Muscle layer of colon (tissue), 2 donors: ENCODE measurements around the gene GPR183.
"Not testable (repeated sequence)": the region's sequence is repeated elsewhere in the genome, so short reads cannot be mapped to it uniquely, and the experiment has no call there.

Experiments used
- H3K27ac ChIP-seq: one replicate; pipeline ENCODE4 v1.7.0; 2013; ENCODE audit warnings: low read depth, mild to moderate bottlenecking, low read length, moderate library complexity
- H3K27me3 ChIP-seq, 2 donors: one replicate each; pipeline ENCODE4 v1.7.0; 2013; ENCODE audit warnings: low read length in 2 of 2, mild to moderate bottlenecking in 2 of 2; ENCODE audit not compliant: insufficient read depth in 2 of 2, control insufficient read depth in 1 of 2
- H3K36me3 ChIP-seq: one replicate; pipeline ENCODE4 v1.7.0; 2013; ENCODE audit warnings: mild to moderate bottlenecking, low read length; ENCODE audit not compliant: insufficient read depth
- H3K4me1 ChIP-seq: one replicate; pipeline ENCODE4 v1.7.0; 2013; ENCODE audit warnings: mild to moderate bottlenecking, low read length; ENCODE audit not compliant: insufficient read depth
- H3K4me3 ChIP-seq, 2 donors: one replicate each; pipeline ENCODE4 v1.7.0; 2013; ENCODE audit warnings: low read length in 2 of 2, low read depth in 1 of 2, mild to moderate bottlenecking in 1 of 2, moderate library complexity in 1 of 2
- H3K9ac ChIP-seq: one replicate; pipeline ENCODE4 v1.7.0; 2013; ENCODE audit warnings: low read length
- H3K9me3 ChIP-seq: one replicate; pipeline ENCODE4 v1.7.0; 2013; ENCODE audit warnings: mild to moderate bottlenecking, low read length
- donor health status: abdominal sarcoma.
- donor health status: Adenocarcinoma of cecum.

Gene GPR183

GRCh38 chr13:99250982-99251825 lies 56.0 kb downstream of the GPR183 start:
- no peaks in the 10 kb centered on the region for H3K36me3 ChIP-seq
- no peaks in the 10 kb centered on the region for H3K27me3 ChIP-seq
- H3K9me3 ChIP-seq, result no peaks in the 10 kb centered on the region
- no peak overlapping the region for H3K9ac ChIP-seq
- no peak overlapping the region for H3K4me3 ChIP-seq
- no peak overlapping the region for H3K27ac ChIP-seq
- H3K4me1 ChIP-seq, result no peaks in the 10 kb centered on the region

- H3K4me1 ChIP-seq, H3K36me3 ChIP-seq, H3K9me3 ChIP-seq, H3K27ac ChIP-seq, H3K4me3 ChIP-seq, H3K9ac ChIP-seq, H3K27me3 ChIP-seq: not testable (repeated sequence)
These were observed 57.6 kb downstream of the GPR183 start for GRCh38 chr13:99249606-99250005.

- not testable (repeated sequence) for H3K4me3 ChIP-seq, H3K9me3 ChIP-seq, H3K9ac ChIP-seq, H3K36me3 ChIP-seq, H3K27ac ChIP-seq, H3K27me3 ChIP-seq, H3K4me1 ChIP-seq
These were observed 58.0 kb downstream of the GPR183 start for GRCh38 chr13:99249178-99249577.

- H3K4me1 ChIP-seq, result no peaks in the 10 kb centered on the region
- no peak overlapping the region for H3K9ac ChIP-seq
- H3K36me3 ChIP-seq, result no peaks in the 10 kb centered on the region
- H3K4me3 ChIP-seq, result no peak overlapping the region
- no peaks in the 10 kb centered on the region for H3K9me3 ChIP-seq
- H3K27me3 ChIP-seq, result no peaks in the 10 kb centered on the region
- no peak overlapping the region for H3K27ac ChIP-seq
These were observed 61.1 kb downstream of the GPR183 start for GRCh38 chr13:99246100-99246499.
